NCI-H1930 (cell line): ENCODE results near the gene TEX55.
"Not testable (repeated sequence)": the region's sequence is repeated elsewhere in the genome, so short reads cannot be mapped to it uniquely, and the experiment has no call there.

Experiments
- DNase-seq, 2 experiments: peaks; one replicate each; lab custom pipeline; 2025; lab: John Stamatoyannopoulos, UW

TEX55 gene

DNA sequence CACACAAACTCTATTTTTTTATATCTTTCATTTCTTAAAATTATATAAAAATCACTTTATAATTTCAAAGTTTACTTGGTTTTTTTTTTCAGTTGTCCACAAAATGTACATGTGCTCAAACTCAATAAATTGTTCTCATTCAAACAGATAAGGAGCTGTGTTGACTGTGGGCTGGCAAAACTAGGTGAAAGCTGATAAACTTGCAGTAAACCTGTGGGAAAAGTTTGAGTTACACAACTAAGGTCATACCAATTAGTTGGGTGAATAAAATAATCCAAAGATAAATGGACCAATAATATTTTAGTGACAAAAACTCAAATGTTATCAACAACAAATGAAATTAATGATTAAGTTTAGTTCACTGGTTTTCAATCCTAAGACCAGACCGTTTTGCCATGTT is 14.8 kb downstream of the TEX55 start:
- DNase-seq, result no peak

DNA sequence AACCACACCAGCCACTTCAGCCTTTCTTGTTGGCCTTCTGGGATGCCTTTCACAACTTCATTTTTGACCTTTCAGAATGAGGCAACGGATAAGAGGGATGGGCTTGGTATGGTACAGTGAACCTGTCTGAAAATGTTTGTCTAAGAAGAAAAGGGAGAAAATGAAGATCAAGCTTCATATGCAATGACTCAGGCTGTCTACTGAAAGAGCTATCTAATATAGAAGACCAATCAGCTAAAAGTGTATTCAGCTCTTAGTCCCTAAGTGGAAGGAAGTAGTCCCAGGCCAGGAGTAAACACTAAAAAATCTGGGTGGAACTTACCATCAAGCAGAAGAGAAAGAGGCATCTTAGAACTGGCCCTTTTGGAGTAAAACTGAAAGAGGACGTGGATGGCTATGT is 15.3 kb downstream of the TEX55 start:
- no peak for DNase-seq

DNA sequence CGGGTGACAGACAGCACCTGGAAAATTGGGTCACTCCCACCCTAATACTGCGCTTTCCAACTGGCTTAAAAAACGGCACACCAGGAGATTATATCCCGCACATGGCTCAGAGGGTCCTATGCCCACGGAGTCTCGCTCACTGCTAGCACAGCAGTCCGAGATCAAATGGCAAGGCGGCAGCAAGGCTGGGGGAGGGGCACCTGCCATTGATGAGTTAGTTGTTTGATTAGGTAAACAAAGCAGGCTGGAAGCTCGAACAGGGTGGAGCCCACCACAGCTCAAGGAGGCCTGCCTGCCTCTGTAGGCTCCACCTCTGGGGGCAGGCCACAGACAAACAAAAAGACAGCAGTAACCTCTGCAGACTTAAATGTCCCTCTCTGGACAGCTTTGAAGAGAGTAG is 18.8 kb downstream of the TEX55 start:
- not testable (repeated sequence) for DNase-seq

DNA sequence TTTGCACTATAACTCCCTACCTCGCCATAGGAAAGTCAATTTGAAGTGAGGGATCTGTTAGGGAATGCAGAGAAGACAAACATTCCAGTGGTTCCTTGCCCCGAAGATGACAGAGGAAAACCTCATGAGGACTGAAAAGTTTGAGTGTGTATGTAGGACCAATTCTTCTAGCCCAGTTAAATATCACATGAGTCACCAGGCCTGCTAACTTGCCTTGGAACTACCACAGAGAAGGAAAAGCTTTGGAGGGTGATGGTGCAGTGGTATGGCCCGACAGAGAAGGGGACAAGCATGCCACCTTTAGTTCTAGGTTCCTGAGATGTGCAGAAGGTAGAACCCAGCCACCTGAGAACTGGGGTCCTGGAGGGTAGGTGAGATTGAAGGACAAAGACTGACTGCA is 24.9 kb downstream of the TEX55 start:
- DNase-seq, result no peak

DNA sequence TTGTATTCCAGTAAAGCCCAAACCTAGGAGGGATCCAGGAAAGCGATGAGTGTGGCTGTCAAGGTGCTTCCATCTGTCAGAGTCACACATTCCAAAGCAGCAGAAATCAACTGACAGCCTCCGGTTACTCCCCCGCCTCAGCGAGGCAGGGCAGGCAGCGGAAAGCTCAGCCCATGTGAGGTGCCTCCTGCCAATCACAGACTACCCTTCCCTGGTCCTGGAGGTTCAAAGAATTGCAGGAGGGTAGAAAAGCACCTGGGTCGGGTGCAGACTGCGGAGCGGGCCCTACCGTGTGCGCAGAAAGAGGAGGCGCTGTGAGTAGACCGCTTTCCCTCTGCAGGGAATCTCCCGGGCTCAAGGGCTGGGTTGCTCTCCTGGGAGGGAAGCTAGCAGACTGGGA is 27.4 kb downstream of the TEX55 start, which contains the start of gene UPK1B:
UPK1B (plus strand) TSS at position 274 of the 400 bp plus-strand sequence. CDS start 13,144 bp downstream, outside the sequence.
- no peak for DNase-seq

DNA sequence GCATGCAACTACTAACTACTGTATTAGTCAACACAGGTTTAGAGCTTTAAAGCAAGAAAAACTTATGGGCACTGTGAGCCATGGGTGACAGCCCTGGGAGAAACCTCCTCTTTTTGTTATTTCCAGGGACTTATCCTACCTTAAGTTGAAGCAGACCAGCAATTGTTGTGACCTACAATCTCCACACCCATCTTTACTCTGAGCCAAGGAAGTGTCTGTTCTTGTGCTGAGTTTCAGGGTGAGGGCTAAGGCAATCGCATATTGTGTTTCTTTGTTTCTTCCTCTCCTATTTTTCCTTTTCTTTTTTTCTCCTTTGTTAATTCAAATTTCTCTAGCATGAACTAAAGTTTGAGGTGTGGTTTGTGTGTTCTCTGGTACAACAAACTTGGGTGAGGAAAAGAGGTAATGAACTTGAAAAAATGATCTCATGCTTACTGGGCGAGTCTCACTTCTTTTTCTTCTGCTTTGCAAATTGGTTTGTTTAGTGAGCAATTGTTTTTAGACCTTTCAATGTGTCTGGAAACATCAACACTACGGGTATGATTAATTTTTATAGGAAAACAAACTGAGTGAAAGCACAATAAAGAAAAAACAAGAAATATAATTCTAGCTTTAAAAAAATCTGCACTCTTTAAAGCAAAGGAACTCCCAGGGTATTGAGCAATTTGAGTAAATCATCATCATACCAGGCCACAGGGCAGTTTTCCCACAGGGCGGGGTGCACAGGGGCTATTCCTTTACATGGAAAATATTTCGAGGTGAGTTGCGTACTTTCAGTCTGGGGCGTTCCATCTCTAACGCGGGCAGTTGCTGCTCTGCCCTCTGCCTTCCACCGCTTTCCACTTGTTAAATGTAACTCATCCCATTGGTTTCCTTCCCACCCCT is 30.1 kb downstream of the TEX55 start:
- no peak for DNase-seq

DNA sequence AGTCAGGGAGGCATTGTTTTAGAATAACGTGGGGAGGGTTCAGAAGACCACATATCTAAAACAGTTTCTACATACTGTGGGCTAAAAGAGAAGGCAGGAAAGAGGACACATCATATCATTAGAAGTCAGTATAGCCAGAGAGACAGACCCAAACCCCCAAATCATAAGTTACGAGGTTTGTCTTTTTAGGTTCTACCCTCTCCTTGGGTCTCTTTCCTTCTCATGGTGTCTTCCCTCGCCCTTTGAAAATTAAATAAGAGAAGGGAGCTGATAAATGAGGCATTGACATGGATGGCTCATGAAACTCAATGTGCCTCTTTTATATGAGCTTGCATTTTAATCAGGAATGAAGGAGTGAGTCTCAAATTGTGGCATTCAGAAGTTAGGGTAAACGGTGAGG is 30.8 kb downstream of the TEX55 start:
- DNase-seq, result no peak

DNA sequence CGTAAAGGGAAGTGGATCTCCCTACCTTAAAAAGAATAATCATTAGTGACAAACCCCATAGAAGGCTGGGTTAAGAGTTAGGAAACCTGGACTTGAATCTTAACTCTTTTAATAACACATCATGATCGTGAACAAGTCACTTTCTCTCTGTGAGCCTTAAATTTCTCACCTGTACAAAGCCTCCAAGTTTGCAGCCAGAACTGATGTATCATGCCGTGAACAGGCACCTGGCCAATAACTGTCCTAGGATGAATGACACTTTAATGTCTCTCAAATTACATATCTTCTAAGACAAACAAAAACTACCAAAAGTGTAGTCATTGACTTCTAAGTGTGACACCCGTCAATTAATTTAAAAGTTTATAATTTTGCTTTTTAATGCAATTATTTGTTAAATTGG is 31.4 kb downstream of the TEX55 start:
- no peak for DNase-seq

DNA sequence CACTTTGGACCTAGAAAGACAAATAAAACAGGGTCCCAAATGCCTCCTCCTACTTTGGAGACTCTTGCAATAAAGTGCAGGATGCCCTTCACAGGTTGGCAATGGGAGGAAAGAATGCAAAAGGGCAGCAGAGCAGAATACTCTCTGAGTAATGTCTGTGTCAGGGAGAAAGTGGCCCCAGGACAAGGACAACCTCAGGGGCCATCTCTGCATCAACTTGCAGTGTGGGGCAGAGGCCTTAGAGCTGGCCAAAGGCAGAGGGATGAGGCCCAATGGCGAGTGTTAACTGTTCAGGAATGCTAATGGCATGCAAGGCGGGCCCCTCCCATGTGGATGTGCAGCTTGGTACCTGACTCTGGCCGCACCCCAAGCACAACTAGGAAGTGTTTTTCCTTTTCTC is 35.8 kb downstream of the TEX55 start:
- no peak for DNase-seq

DNA sequence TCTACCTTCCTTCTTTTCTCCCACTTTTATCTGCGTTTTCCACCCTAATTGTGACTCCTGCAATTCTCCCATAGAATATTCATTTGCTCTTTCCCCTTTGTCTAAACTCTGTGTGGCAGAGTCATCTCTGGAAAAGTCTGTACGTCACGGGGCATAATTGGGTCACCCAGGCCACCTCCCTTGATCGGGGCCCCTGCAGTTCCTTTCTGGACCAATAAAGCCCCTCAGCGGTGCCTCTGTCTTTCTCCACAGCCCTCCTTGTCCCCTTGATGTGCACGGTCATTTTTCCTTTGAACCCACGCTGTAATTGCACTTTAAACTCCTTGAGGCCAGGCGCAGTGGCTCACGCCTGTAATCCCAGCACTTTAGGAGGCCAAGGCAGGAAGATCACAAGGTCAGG is 38.1 kb downstream of the TEX55 start:
- no peak for DNase-seq

DNA sequence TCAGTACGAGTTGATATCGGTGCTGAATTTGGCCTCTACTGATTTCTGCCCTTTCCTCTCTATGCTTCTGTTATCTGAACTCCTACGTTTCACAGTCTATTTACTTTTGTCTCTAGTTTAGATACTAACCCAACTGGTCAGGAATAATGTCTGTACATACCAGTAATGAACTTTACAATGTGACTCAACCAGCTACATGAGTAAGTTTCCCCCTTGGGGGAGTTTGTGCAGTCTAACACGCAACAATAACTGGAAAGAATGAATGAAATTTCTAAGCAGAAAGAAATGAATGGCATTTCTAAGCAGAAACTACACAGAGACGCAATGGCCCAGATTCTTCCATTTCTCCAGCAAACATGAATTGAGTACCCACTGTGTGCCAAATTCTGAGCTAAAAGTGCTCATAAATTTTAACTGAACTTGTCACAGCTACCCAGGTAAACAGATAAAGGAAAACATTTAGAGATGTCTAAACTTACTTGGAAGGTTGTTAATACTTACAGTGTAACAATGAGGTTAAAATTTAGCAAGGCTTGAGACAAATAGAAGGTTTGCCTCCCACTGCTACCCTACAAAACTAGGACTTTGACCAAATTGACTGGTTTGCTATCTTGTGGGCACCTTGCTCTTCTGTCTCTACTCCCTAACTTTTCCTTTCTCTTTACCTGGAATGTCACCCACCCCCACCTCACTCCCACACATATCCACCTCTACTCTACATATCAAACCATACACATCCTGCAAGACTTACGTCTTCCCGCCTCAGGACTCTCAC is 39.0 kb downstream of the TEX55 start:
- no peak for DNase-seq

DNA sequence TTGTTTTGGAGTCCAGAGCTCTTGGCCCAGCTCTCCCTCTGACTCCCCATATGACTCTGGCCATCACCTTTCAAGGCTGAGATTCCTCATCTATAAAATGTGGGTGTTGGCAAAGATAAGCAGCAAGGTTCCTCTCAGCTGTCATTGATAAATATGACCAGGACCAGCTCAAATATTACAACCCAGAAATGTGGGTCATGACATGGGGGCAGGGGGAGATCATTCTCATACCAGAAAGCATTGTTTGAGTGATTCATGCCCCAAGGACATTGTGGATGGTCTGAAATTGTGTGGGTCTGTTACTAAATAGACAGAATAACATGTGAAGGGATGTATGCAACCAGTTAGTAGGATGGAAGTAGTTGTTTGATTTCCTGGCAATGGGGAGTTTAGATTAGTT is 41.3 kb downstream of the TEX55 start:
- no peak for DNase-seq

DNA sequence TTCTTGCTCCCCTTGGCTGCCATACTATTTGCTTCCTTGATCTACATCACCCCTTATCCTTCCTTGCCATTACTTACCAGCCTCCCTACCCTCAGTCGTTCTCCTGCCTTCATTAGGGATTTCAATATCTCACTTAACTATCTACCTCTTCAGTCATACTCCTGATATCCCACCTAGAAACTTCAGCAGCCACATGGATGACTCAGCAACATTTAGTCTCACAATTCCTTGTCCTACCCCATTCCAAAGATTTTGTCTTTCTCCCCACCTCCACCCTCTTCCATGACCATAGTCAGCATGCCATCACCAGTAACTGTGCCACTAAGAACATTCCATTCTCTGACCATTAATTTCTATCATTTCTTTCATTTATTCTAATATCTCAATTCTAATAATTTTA is 45.8 kb downstream of the TEX55 start:
- DNase-seq, result no peak

DNA sequence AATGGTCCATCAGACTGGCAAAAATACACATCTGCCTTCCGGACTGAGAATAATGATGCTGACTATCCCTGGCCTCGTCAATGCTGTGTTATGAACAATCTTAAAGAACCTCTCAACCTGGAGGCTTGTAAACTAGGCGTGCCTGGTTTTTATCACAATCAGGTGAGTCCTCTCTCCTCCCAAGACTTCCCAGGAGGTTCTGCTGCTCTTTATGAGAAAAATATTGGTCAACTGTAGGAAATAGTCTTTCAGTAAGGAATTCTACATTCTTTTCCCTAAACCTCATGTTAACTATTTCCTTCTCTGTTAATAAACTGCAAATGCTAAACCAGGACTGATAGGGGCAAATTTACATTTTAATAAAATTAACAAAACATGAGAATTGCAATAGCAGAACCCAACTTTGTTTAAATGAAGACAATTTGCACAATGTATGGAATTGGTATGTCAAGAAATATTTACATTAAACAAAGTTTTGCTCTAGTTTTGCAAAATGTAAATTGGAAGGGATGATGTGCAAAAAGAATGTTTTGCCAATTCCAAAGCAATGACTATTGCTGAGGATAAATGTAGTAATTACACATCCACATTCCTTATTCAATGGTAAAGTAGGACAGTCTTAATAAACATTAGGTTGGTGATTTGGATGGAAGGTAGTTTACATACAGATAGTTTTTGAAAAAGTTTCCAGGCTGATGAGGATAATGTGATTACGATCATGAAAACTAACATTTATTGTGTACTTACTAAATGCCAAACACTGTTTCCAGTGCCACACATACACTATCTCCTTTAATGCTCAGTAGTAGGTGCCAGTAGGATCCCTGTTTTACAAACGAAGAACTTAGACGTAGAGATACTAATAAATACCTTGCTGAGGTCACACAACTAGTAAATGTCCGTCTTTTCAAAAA is 48.5 kb downstream of the TEX55 start:
- no peak for DNase-seq

DNA sequence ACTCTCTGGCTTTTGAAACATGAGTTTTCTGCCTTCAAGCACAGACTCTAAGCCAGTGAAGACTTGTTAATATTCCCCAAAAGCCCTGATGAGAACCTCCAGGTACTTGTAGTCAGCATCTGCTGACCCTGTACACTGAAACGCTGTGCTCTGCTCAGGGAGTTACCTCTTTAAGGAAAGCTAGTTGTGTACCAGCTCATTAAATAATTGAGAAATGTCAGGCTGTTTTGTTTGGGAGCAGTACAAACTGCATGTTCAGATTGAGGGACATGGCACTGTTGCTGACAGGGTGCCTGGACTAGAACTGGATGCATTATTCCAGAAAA is 49.1 kb downstream of the TEX55 start:
- DNase-seq, result no peak

DNA sequence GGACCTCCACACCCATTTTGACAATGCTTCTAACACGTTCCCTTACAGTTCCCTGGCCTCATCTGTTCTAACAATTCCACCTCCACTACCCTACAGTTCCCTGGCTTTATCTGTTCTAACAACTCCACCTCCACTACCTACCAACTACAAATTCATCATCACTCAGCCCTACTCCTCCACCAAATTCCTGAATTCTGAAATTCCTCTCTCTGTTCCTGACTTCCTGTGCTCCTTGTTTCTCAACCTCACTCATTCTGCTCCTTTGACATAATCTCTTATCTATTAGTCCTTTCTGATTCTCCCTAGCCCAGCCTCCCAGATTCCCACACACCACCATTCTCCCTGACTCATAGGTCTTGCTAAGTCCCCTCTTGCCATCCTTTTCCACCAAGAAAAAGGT is 49.9 kb downstream of the TEX55 start:
- DNase-seq, result no peak
